H1 (cell line): ENCODE data around the gene CCDC138. TPM values are rescaled to one million over a fixed set of nuclear protein-coding genes. Genes with fewer than 3 reads are reported as not detected.

Experiments used
- BRCA1 ChIP-seq: IDR thresholded peaks from 2 replicates; pipeline ENCODE4 v1.6.1; 2012; ENCODE audit warnings: low read depth, low read length, improper control_type of control experiment
- CBX5 ChIP-seq: fragments of 300-800, 300-1000 bp; sonication (generic); IDR thresholded peaks from 2 replicates; pipeline ENCODE4 v1.7.1; 2016; ENCODE audit warnings: antibody characterized with exemption, low read length, low read depth
- CREB1 ChIP-seq: IDR thresholded peaks from 2 replicates; pipeline ENCODE4 v1.6.1; 2012; ENCODE audit warnings: inconsistent platforms
- JUND ChIP-seq: IDR thresholded peaks from 2 replicates; pipeline ENCODE4 v1.6.1; 2011; ENCODE audit warnings: mild to moderate bottlenecking, improper control_type of control experiment, low read length
- KDM1A ChIP-seq: fragments of 200-600, 300-600 bp; sonication (generic); IDR thresholded peaks from 2 replicates; pipeline ENCODE4 v1.7.1; 2016; ENCODE audit warnings: mild to moderate bottlenecking, low read length, borderline replicate concordance
- KDM5A ChIP-seq: fragments of 200-600 bp; IDR thresholded peaks from 2 replicates; pipeline ENCODE4 v1.7.1; 2012; ENCODE audit warnings: mild to moderate bottlenecking, low read length, inconsistent platforms, mixed read lengths
- POLR2A ChIP-seq, 2 experiments: IDR thresholded peaks; 1 replicate in 1 of 2; 2 replicates in 1 of 2; pipeline ENCODE4 v1.6.1; 2011; ENCODE audit warnings: low read depth in 2 of 2, low read length in 2 of 2, mild to moderate bottlenecking in 2 of 2; ENCODE audit errors: control extremely low read depth in 1 of 2
- RAD21 ChIP-seq, 2 experiments: IDR thresholded peaks in 1 of 2; conservative IDR thresholded peaks in 1 of 2; 2 replicates each; pipeline ENCODE4 v1.6.1; 2011; ENCODE audit warnings: low read depth in 2 of 2, low read length in 2 of 2, improper control_type of control experiment in 1 of 2, inconsistent platforms in 1 of 2, mild to moderate bottlenecking in 1 of 2, moderate library complexity in 1 of 2
- SUZ12 ChIP-seq: fragments of 200-600 bp; sonication (generic); IDR thresholded peaks from 2 replicates; pipeline ENCODE4 v1.6.1; 2012; ENCODE audit warnings: mild to moderate bottlenecking, inconsistent platforms, low read length, moderate library complexity, mixed read lengths
- polyA plus RNA-seq, 7 experiments: library from polyadenylated mRNA; depleted of rRNA in 3 of 7; stranded (reverse) in 5 of 7; unstranded in 2 of 7; fragments of >200 nt in 5 of 7; fragments of 200-250 nt in 2 of 7; gene quantifications; 1 replicate in 5 of 7; 2 replicates in 1 of 7; 4 replicates in 1 of 7; pipeline versions ENCODE4 v1.2.1 to v1.2.3, GENCODE V29; 2011 to 2013; ENCODE audit warnings: missing spikeins in 2 of 7, mixed read lengths in 2 of 7
- total RNA-seq: library from RNA; stranded (reverse); fragmentation: NEBNext Ultra II Directional; extraction: Animal tissue kit (Norgen Biotek cat#: 25700); gene quantifications from 2 replicates; pipeline ENCODE4 v1.2.1, GENCODE V29; 2021

The CCDC138 gene
- total and polyA plus RNA-seq, 2 of the 8 experiments (the other 6 are each of a cell fraction or from before 2014, with no cell fraction given): 8.3 to 29.8 TPM

- no peak for TF ChIP-seq RAD21 (IDR thresholded peaks at IDR 0.05 in 1 of 2, conservative IDR thresholded peaks at IDR 0.05 in 1 of 2; ENCODE audit: low read depth in 2 of 2, low read length in 2 of 2)
- TF ChIP-seq BRCA1: no peak
- no peak for TF ChIP-seq KDM5A
- no peak for TF ChIP-seq POLR2A (IDR thresholded peaks at IDR 0.05; ENCODE audit: control extremely low read depth in 1 of 2, low read depth in 2 of 2, low read length in 2 of 2)
- no peak for TF ChIP-seq CBX5
- TF ChIP-seq SUZ12: no peak
- TF ChIP-seq KDM1A: no peak
- TF ChIP-seq JUND: no peak
- TF ChIP-seq CREB1: no peak
- TF ChIP-seq, all 59 proteins: peak for 0
Observed at GRCh38 chr2:108803045-108803736, 16.6 kb downstream of the CCDC138 start (continued).
